ENCODE data around the gene GMIP.
"Not testable (repeated sequence)": the region's sequence is repeated elsewhere in the genome, so short reads cannot be mapped to it uniquely, and the experiment has no call there.

The GMIP gene

DNA sequence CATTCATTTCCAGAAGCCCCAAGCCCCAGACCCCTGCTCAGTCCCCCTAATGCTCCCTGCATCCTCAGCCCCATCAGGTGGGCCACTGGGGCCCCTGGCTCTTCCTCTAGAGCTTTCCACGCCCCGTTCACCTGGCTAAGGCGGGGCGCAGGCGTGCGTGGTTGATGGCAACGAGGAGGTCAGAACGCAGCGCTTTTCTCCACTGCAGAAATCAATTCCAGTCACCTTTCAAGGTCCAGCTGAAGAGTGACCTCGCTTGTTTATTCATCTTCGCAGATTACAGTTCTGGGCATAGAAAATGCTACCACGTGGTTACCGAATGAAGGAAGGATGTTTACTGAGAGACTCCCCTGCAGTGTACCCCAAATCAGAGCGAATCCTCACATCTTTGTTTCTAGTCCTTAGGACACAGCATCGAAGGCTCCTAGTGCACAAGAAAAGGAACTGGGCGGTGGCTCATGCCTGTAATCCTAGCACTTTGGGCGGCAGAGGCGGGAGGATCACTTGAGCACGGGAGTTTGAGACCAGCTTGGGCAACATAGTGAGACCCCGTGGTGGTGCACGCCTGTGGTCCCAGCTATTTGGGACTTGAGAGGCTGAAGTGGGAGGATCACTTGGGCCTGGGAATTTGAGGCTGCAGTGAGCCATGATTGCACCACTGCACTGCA lies 24.1 kb downstream of the GMIP start:
- DNase-seq (ENCODE audit: low read depth) = no peak
- no peak overlapping the region for H3K4me3 ChIP-seq (ENCODE audit: low read depth, low read length)
- no peak for TF ChIP-seq CTCF (conservative IDR thresholded peaks at IDR 0.05; ENCODE audit: low read depth, low read length)

GRCh38 chr19:19618219-19619051 lies 25.0 kb downstream of the GMIP start, which contains the start of gene PBX4:
Gene PBX4 (minus strand): TSS chr19:19618687. CDS start chr19:19618629, 58 bp downstream.
- H3K4me3 ChIP-seq (ENCODE audit: low read depth, low read length) = peak within 1 kb of the TSS; percentile 57
- TF ChIP-seq CTCF (conservative IDR thresholded peaks at IDR 0.05; ENCODE audit: low read depth, low read length) = no peak
- peak; percentile 91 for DNase-seq (ENCODE audit: low read depth)

GRCh38 chr19:19615086-19615485 lies 28.4 kb downstream of the GMIP start:
- no peak for DNase-seq (ENCODE audit: low read depth)
- TF ChIP-seq CTCF (conservative IDR thresholded peaks at IDR 0.05; ENCODE audit: low read depth, low read length) = no peak
- no peak overlapping the region for H3K4me3 ChIP-seq (ENCODE audit: low read depth, low read length)

GRCh38 chr19:19613506-19613905 lies 30.0 kb downstream of the GMIP start:
- H3K4me3 ChIP-seq (ENCODE audit: low read depth, low read length) = no peak overlapping the region
- no peak for TF ChIP-seq CTCF (conservative IDR thresholded peaks at IDR 0.05; ENCODE audit: low read depth, low read length)
- DNase-seq (ENCODE audit: low read depth) = no peak

GRCh38 chr19:19610376-19611202 lies 32.9 kb downstream of the GMIP start:
- H3K4me3 ChIP-seq (ENCODE audit: low read depth, low read length) = no peak overlapping the region
- peak; percentile 83 for DNase-seq (ENCODE audit: low read depth)
- no peak for TF ChIP-seq CTCF (conservative IDR thresholded peaks at IDR 0.05; ENCODE audit: low read depth, low read length)

DNA sequence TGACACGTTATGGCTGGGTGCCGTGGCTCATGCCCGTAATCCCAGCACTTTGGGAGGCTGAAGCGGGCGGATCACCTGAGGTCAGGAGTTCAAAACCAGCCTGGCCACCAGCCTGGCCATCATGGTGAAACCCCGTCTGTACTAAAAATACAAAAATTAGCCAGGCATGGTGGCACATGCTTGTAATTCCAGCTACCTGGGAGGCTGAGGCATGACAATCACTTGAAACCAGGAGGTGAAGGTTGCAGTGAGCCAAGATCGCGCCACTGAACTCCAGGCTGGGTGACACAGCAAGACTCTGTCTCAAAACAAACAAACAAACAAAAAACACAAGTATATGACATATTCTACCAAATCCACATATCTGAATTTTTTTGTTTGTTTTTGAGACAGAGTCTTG lies 36.8 kb downstream of the GMIP start:
- DNase-seq (ENCODE audit: low read depth); H3K4me3 ChIP-seq (ENCODE audit: low read depth, low read length): not testable (repeated sequence)

DNA sequence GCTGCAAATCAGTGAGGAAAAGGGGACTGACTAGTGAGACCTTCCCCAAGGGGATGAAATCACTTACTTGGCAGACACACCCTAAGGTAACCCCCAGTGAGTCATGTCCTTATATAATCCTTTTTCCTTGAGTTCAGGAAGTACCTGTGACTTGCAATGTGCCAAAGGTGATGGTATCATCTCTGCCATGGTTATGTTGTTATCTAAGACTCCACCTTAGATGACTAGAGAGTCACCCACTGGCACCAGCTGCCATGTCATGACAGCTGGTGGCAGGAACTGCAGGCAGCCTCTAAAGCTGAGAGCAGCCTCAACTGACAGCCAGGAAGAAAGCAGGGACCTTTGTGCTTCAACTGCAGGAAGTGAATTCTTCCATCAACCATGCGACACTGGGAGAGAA lies 37.4 kb downstream of the GMIP start:
- DNase-seq (ENCODE audit: low read depth) = no peak
- no peak for TF ChIP-seq CTCF (conservative IDR thresholded peaks at IDR 0.05; ENCODE audit: low read depth, low read length)
- no peak overlapping the region for H3K4me3 ChIP-seq (ENCODE audit: low read depth, low read length)
